Activated CD4-positive, alpha-beta T cell treated with anti-CD3 and anti-CD28 coated beads, Interleukin-2, Interleukin-6, amounts not matched to agents 100 ng/mL and 50 ng/mL, durations not matched to agents 16 hours and 8 hours (primary cell): ENCODE data around the gene CSH1.
"Not testable (repeated sequence)": the region's sequence is repeated elsewhere in the genome, so short reads cannot be mapped to it uniquely, and the experiment has no call there.

ENCODE experiments used
- DNase-seq: peaks from one replicate; pipeline ENCODE4 v3.0.0-alpha.2; 2020

The CSH1 gene

DNA sequence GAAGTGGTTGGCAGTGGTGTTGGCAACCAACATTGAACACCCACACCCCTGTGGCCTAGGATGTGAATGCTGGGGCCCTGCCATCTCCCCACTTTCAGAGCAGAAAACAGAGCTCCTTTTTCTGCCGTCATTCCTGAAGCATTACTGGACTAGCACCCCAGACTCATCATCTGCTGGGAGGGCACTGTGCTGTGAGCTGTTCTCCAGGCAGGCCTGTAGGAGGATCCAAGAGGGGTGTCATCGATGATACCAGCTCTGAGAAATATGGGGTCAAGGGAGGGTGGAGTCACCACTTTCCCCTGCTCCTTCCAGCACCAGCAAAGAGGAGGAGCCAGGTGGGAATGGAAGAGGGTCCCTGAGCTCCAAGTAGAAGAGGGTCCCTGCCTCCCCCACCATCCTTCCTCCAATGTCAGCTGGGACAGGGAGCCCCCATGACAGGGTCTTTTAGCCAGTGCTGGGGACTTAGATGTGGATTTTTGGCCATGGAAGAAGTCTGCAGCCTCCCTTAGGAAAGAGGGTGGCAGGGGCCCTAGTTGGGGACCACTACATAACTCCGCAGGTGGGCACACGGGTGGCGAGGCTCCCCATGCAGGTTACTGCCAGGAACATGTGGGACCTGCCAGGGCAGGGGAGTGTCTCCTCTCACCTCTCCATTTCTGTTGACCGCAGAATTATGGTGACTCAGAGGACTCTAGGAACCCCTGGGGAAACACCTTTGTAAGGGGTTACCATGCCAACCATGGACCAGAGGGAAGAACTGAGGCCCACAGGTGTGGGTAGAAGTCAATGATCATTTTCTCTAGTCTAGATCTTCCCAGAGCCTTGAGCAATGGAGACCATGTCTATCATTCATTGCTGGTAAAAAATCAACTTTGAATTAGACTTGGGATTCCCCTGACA, 2.8 kb upstream of the CSH1 start:
- peak; percentile 60 for DNase-seq

GRCh38 chr17:63894821-63895220, 1.6 kb downstream of the CSH1 start:
- not testable (repeated sequence) for DNase-seq

GRCh38 chr17:63894021-63894420, 2.4 kb downstream of the CSH1 start:
- not testable (repeated sequence) for DNase-seq

DNA sequence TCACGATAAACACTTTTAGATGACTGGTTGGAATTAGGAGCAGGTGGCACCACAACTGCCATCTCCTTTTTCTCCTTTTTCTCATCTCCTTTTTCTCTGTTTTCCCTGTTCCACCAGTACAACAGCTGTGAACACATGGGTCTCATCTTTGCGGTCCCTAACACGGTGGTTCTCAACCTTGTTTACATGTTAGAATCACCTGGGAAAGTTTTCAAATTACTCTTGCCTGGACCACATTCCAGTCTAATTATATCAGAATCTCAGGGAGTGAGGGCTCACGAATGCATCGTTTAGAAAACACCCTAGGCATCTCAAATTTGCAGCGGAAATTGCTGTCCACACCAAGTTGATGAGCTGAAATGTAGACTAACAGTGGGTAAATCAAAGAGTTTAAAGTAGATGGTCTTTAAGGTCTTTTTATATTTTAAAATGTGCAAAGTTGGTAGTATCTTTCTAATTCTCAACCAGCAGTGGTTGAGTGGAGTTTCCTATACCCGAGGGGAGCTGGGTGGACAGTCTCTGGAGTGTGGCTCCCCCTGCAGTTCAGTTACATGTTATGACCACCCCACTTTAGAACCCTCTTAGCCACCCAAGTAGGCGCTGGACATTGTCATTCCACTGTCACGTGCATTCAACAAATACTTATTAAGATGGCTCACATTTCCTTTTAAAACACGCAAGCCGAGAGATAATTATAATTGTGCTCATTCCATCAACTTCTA, 3.9 kb downstream of the CSH1 start:
- not testable (repeated sequence) for DNase-seq

- DNase-seq, result peak; percentile 48
These were observed 7.1 kb downstream of the CSH1 start for GRCh38 chr17:63889026-63889848.

- not testable (repeated sequence) for DNase-seq
These were observed 11.3 kb downstream of the CSH1 start for GRCh38 chr17:63885119-63885518.

- not testable (repeated sequence) for DNase-seq
These were observed 13.7 kb downstream of the CSH1 start for GRCh38 chr17:63882626-63883126.

DNA sequence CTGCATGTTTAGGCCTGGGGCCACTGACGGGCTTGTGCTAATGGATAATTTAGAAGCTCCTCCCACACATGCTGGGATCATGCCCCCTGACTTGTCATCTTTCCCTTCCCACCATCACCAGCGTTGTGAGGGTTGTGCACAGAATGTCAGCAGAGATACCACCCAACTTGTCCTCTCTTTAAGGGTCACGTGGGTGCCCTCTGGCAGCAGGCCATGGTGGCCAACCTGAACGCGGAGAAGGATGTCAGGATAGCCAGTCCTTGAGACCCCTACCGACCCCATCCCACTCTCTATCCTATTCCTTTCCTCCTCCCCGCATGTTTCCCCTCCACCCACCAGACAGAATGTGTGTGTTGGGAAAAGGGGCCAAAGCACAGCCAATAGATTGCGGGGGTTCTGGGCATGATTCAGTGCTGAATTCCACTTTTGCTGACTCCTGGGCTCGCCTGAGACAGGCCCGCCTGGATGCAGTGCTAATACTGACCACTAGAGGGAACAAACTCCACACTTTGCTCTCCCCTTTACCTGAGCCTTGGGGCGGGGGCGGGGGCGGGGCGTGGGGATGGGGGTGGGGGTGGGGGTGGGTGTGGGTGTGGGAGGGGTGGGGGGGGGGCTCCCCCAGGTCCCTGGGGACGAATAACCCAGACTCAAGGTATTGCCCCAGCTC, 14.3 kb downstream of the CSH1 start, which contains the start of gene GH2:
TSS of gene GH2 (minus strand) at position 10 of the 667 bp plus-strand sequence. CDS start 143 bp downstream, outside the sequence.
- DNase-seq, result peak; percentile 70

DNA sequence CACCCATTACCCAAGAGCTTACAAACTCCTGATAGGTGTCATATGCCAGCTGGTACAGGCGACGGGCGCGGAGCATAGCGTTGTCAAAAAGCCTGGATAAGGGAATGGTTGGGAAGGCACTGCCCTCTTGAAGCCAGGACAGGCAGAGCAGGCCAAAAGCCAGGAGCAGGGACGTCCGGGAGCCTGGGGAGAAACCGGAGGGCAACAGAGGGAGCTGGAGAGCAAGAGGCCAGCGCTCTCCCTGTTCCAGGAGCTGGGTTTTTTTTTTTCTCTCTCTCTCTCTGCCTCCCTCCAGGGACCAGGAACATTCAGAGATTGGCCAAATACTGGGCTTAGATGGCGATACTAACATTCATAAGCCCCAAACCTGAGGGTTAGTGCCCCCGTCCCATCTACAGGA, 15.0 kb downstream of the CSH1 start:
- DNase-seq, result not testable (repeated sequence)

- no peak for DNase-seq
These were observed 15.7 kb downstream of the CSH1 start for GRCh38 chr17:63880706-63881105.

- not testable (repeated sequence) for DNase-seq
These were observed 18.0 kb downstream of the CSH1 start for GRCh38 chr17:63878413-63878812.

DNA sequence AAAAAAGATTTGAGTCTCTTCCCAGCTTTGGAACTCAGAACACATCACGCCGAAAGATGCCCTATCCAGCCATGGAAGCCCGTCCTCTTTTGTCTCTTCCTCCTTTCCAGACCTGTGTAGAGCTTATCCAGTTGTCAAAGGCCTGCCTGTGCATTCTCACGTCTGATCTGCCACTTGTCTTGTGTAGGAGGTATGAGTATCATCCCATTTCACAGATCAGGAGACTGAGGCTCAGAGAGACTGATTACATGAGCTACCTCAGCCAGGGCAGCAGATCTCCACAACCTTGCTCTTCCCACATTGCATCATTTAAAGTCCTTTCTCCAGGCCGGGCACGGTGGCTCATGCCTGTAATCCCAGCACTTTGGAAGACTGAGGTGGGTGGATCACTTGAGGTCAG, 21.7 kb downstream of the CSH1 start:
- not testable (repeated sequence) for DNase-seq

DNA sequence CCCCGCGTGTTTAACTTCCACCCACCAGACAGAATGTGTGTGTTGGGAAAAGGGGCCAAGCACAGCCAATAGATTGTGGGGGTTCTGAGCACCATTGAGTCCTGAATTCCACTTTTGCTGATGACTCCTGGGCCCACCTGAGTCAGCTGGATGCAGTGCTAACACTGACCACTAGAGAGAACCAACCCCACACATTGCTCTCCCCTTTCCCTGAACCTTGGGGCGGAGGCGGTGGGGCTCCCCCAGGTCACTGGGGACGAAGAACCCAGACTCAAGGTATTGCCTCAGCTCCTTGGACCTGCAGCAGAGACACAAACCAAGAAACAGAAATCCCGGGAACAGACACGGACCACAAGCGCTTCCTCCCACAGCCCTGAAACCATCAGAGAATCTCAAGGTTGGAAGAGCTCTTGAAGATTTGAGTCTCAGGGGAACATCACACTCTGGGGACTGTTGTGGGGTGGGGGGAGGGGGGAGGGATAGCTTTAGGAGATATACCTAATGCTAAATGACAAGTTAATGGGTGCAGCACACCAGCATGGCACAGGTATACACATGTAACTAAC, 22.2 kb downstream of the CSH1 start:
- DNase-seq, result not testable (repeated sequence)

- not testable (repeated sequence) for DNase-seq
These were observed 22.8 kb downstream of the CSH1 start, which contains the start of gene CSH2 for GRCh38 chr17:63873577-63873976. Gene CSH2 (minus strand): TSS chr17:63873677. CDS start chr17:63873614, 63 bp downstream.

GRCh38 chr17:63871646-63872365, 24.6 kb downstream of the CSH1 start:
- not testable (repeated sequence) for DNase-seq

DNA sequence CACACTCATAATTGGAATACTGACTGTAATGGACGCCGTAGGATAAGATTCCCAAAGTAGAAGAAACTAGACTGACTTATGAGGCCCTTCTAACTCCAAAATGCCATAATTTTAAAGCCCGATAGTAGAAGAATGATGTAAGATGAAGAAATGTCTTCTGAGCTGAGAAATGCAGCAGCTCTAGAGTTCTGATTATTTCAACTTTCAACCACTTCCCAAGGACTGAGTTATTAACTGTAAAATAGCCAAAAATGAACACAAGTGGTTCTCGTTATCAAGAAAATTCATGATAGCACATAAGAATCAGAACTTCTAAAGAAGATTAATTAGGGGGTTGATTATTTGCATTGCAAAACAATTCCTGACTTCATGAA, 26.1 kb downstream of the CSH1 start:
- DNase-seq, result not testable (repeated sequence)

- not testable (repeated sequence) for DNase-seq
These were observed 26.7 kb downstream of the CSH1 start for GRCh38 chr17:63869491-63870291.

GRCh38 chr17:63866625-63867024, 29.7 kb downstream of the CSH1 start:
- not testable (repeated sequence) for DNase-seq

GRCh38 chr17:63859257-63859656, 37.1 kb downstream of the CSH1 start:
- no peak for DNase-seq

DNA sequence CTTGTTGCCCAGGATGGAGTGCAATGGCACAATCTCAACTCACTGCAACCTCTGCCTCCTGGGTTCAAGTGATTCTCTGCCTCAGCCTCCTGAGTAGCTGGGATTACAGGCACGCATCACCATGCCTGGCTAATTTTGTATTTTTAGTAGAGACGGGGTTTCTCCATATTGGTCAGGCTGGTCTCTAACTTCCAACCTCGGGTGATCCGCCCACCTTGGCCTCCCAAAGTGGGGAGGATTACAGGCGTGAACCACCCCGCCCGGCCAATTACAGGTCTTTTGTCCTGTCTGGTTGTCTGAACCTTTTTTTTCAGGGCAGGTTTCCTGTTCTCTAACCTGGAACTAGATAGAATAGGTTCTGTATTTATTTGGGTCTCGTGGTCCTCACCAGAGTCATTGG, 39.9 kb downstream of the CSH1 start:
- DNase-seq, result not testable (repeated sequence)
